AG10803 (cell line): ENCODE results near the gene MTHFD2L.

Source experiments
- DNase-seq: peaks from one replicate; pipeline ENCODE4 v3.0.0; 2010; ENCODE audit warnings: low read depth
- H3K4me3 ChIP-seq: 2 replicates; pipeline ENCODE4 v1.5.1; 2011; ENCODE audit warnings: mild to moderate bottlenecking, low read length, control low read depth
- TF ChIP-seq, protein P1 (sequence below): conservative IDR thresholded peaks from 2 replicates; pipeline ENCODE4 v1.5.1; 2011; ENCODE audit warnings: mild to moderate bottlenecking, low read length, control low read depth, inconsistent platforms

The MTHFD2L gene

DNA sequence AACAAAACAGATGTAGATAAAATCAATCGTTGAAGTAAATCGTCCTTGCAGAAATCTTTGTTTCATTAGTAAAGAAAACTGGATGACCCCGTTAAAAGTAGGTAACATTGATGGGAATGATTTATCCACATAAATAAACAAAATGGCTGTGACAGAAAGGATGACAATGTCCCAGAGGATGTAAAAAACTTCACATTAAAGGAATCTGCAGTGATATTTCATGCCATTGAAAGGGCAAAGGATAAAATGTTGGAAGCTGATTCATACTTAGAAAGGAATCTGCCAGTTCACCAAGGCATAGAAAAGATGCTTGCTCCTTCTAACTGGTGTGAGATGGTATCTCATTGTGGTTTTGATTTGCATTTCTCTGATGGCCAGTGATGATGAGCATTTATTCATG is 126.1 kb downstream of the MTHFD2L start:
- no peak overlapping the region for H3K4me3 ChIP-seq
- TF ChIP-seq, protein P1, sequence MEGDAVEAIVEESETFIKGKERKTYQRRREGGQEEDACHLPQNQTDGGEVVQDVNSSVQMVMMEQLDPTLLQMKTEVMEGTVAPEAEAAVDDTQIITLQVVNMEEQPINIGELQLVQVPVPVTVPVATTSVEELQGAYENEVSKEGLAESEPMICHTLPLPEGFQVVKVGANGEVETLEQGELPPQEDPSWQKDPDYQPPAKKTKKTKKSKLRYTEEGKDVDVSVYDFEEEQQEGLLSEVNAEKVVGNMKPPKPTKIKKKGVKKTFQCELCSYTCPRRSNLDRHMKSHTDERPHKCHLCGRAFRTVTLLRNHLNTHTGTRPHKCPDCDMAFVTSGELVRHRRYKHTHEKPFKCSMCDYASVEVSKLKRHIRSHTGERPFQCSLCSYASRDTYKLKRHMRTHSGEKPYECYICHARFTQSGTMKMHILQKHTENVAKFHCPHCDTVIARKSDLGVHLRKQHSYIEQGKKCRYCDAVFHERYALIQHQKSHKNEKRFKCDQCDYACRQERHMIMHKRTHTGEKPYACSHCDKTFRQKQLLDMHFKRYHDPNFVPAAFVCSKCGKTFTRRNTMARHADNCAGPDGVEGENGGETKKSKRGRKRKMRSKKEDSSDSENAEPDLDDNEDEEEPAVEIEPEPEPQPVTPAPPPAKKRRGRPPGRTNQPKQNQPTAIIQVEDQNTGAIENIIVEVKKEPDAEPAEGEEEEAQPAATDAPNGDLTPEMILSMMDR, result no peak
- DNase-seq, result peak; percentile 64

DNA sequence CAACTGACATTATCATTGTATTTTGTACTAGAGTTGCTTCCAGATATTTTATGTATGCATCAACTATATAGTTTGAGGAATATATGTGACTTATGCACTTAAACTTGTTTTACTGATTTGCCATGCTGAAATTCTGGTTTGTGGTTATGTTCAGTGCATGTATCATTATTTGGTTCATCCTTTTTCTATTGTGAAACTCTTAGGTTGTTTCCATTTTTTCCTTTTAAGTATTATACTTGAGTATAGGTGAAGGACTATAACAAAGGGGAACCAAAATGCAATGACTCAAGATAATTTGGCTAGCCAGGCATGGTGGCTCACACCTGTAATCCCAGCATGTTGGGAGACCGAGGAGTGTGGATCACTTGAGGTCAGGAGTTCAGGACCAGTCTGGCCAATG is 129.2 kb downstream of the MTHFD2L start:
- TF ChIP-seq, protein P1, result no peak
- no peak for DNase-seq
- no peak overlapping the region for H3K4me3 ChIP-seq

DNA sequence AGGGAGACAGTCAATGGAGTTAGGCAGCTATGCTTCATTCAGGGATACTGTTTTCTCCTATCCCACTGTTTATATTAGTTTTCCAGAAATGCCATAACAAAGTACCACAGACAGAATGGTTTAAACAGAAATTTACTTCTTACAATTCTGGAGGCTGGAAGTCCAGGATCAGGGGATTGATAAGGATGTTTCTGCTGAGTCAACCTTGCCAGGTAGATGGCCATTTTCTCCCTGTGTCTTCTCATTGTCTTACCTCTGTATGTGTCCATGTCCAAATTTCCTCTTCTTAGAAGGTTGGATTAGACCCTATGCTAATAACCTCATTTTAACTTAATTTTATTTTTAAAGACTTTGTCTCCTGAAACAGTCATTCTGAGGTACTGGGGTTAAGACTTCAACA is 129.9 kb downstream of the MTHFD2L start:
- TF ChIP-seq, protein P1, result no peak
- H3K4me3 ChIP-seq, result no peak overlapping the region
- no peak for DNase-seq

DNA sequence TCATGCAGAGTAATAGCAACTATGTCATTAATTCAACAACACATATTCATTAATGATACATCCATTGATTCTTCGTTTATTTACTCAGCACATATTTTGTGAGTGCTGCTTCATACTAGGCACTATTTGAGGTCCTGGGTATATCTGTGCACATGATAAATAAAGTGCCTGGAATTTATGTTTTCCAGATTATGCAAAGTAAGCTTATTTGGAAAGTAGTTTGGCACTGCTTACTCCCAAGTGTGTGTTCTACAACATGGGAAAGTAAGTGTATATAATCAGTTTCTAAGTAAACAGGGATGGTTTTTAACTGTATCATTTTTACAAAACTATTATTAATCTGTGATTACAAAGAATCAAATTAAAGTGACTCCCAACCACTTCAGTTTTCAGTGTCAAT is 133.6 kb downstream of the MTHFD2L start:
- TF ChIP-seq, protein P1, result no peak
- no peak overlapping the region for H3K4me3 ChIP-seq
- no peak for DNase-seq

DNA sequence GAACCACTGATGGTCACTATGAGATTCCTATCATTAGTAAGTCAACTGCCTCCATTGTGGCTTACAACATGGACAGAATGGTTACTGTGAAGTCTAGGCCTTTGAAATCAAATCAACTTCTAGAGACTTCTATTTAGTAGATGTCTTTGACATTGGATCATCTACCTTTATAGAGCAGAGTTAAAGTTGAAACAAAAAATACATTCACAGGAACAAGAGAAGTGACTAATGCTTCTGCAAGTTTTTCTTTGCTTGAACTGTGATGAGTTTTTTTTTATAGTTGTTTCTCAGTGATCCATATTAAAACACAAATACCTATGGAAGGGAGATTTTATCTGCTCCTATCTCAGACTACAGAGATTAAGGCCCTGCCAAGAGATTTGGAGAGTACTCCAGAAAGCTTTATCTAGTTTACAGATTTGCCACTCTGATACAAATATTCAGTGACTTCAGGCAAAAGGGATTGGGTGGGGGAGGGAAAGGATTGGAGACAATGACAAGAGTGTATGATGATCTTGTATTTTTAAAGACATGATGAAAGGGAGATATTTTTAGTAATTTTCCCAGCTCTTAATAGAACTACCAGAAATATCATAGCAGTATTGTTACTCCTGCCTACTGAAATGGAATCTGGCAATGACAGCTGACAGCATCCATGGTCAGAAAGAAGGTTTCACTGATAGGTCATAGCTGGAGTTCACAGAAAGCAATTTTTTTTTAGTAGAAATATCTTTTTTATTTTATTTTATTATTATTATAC is 134.4 kb downstream of the MTHFD2L start:
- TF ChIP-seq, protein P1, result no peak
- no peak overlapping the region for H3K4me3 ChIP-seq
- no peak for DNase-seq

DNA sequence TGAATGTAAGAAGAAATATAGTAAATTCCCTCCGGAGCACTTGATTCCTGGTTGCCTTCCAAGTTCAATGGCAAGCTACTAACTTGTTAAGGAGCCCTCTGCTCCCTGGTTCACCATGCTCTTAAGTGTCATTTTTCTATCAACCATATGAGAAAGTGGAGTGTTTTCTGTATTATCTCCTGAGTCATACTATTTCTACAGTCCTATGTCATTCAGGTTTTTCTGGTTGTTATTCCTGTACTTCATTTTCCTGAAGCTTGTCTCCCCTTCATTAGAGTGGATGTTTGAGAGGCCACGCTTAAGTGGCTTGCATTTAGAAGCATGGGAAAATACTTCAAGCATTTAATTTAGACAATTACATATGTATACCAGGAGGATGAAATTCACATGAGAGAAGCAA is 135.6 kb downstream of the MTHFD2L start:
- DNase-seq, result no peak
- no peak overlapping the region for H3K4me3 ChIP-seq
- TF ChIP-seq, protein P1, result no peak

DNA sequence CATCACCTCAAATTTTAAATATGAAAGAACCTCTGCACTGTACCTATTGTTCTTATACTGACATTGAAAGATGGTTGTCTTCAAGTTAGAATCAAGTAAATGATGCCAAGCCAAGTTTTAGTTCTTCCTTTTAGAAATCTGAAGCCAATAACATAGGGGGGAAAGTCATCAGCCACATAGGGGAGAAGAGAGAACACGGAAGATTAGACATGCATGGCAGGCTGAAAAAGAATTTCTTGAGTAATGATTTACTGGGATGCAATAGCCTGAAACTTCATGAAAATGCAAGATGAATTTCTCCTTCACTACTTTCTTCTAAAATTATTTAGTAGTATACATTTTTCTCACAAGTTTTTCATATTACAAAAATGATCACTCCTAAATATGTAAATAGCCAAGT is 136.8 kb downstream of the MTHFD2L start:
- H3K4me3 ChIP-seq, result no peak overlapping the region
- TF ChIP-seq, protein P1, result no peak
- no peak for DNase-seq
